BJ (cell line): ENCODE results near the gene PEF1. TPM values are rescaled to one million over a fixed set of nuclear protein-coding genes. Genes with fewer than 3 reads are reported as not detected.

ENCODE experiments used
- CTCF ChIA-PET: fragments of 350-600 bp; formaldehyde crosslinking; extraction: SDS; loops from one replicate; lab custom pipeline; 2021; ENCODE audit warnings: antibody characterized with exemption, inconsistent platforms; lab: Yijun Ruan, JAX
- POLR2A ChIA-PET: fragments of 300-600 bp; sonication (Branson Sonifier 250); formaldehyde crosslinking; extraction: SDS; loops from one replicate; lab custom pipeline; 2021; ENCODE audit warnings: antibody characterized with exemption; lab: Charles Lee
- DNase-seq: peaks from one replicate; pipeline ENCODE4 v3.0.0-alpha.2; 2011; ENCODE audit warnings: low read depth
- H3K27me3 ChIP-seq: 2 replicates; pipeline ENCODE4 v1.6.0; 2011; ENCODE audit warnings: low read length; ENCODE audit not compliant: control insufficient read depth, insufficient read depth
- H3K36me3 ChIP-seq: 2 replicates; pipeline ENCODE4 v1.5.1; 2011; ENCODE audit warnings: low read length; ENCODE audit not compliant: control insufficient read depth, insufficient read depth
- H3K4me3 ChIP-seq: 2 replicates; pipeline ENCODE4 v1.5.1; 2011; ENCODE audit warnings: low read depth, mild to moderate bottlenecking, control low read depth, low read length
- polyA plus RNA-seq: library from polyadenylated mRNA; depleted of rRNA; stranded (reverse); fragments of >200 nt; gene quantifications from 2 replicates; pipeline ENCODE4 v1.2.3, GENCODE V29; 2011
- TF ChIP-seq, protein P1 (sequence below): IDR thresholded peaks from 2 replicates; pipeline ENCODE4 v1.5.1; 2011; ENCODE audit warnings: low read depth, mild to moderate bottlenecking, control low read depth, inconsistent platforms, low read length, moderate library complexity; ENCODE audit not compliant: insufficient read depth

Gene PEF1
- polyA plus RNA-seq, 1 experiment, result 145 TPM

DNA sequence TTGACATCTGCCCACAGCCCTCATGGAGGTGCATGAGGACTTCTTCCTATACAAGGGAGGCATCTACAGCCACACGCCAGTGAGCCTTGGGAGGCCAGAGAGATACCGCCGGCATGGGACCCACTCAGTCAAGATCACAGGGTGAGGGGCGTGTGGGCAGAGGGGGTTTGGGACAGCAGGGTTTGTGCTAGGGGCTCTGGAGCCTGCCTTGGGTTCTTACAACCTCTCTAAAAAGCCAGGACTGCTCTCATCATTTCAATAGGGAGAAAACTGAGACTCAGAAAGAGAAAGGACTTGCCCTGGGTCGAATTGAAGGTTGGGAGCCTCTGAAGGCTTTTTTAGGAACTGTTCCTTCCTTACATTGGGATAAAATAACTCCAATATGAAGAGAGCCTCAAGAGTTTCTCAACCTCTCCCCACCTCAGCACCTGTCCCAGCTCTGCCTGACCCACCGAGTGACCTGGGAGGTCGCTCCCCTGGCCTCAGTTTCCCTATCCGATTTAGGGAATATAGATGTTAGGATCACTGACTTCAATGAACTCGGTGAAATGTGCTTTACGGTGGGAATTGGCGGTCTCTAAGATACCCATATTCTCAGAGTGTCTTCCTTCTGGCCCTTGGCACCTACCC, 58.8 kb downstream of the PEF1 start:
- H3K36me3 ChIP-seq, result peaks cover 12% of the 10 kb centered on the region
- TF ChIP-seq, protein P1, sequence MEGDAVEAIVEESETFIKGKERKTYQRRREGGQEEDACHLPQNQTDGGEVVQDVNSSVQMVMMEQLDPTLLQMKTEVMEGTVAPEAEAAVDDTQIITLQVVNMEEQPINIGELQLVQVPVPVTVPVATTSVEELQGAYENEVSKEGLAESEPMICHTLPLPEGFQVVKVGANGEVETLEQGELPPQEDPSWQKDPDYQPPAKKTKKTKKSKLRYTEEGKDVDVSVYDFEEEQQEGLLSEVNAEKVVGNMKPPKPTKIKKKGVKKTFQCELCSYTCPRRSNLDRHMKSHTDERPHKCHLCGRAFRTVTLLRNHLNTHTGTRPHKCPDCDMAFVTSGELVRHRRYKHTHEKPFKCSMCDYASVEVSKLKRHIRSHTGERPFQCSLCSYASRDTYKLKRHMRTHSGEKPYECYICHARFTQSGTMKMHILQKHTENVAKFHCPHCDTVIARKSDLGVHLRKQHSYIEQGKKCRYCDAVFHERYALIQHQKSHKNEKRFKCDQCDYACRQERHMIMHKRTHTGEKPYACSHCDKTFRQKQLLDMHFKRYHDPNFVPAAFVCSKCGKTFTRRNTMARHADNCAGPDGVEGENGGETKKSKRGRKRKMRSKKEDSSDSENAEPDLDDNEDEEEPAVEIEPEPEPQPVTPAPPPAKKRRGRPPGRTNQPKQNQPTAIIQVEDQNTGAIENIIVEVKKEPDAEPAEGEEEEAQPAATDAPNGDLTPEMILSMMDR, result no peak
- DNase-seq, result no peak
- POLR2A ChIA-PET, result no interaction called here
- CTCF ChIA-PET, result interaction anchor here (1.1 to 19.4 kb wide), 3 partner anchors 8 to 191 kb away, joined by 3 to 366 read pairs (median 3); partner anchors contain the start of gene TINAGL1
- H3K27me3 ChIP-seq, result no peaks in the 10 kb centered on the region
- H3K4me3 ChIP-seq, result no peak overlapping the region

DNA sequence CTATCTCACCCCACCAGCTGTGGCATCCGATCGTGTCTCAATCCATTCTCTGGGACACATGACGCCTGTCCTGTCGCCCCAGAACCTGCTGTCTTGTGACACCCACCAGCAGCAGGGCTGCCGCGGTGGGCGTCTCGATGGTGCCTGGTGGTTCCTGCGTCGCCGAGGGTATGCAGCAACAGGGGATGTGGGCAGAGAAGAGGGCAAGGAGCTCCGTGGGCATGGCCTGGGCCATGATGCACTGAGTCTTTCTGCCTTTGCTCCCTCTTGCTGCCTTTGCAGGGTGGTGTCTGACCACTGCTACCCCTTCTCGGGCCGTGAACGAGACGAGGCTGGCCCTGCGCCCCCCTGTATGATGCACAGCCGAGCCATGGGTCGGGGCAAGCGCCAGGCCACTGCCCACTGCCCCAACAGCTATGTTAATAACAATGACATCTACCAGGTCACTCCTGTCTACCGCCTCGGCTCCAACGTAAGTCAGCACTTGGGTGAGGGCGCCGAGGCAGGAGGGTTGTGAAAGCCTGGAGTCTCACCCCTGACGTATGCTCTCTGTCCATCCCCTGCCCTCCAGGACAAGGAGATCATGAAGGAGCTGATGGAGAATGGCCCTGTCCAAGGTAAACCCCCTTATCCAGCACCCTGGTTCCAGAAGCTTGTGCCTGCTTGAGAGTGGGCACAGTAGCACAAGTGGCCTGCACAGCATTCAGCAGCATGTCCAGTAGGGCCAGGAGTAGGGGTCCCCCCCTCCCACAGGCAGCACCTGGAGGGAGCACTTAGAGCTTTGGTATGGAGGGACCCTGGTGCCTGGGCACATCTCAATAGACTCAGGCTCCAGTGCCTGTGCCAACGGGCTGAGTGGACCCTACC, 59.6 kb downstream of the PEF1 start:
- POLR2A ChIA-PET, result no interaction called here

GRCh38 chr1:31583995-31584868, 60.4 kb downstream of the PEF1 start:
- no peak for DNase-seq
- H3K4me3 ChIP-seq, result no peak overlapping the region
- TF ChIP-seq, protein P1, result no peak
- H3K27me3 ChIP-seq, result no peaks in the 10 kb centered on the region
- POLR2A ChIA-PET, result no interaction called here
- CTCF ChIA-PET, result interaction anchor here (0.9 to 19.4 kb wide), 5 partner anchors 9 to 190 kb away, joined by 3 to 366 read pairs (median 3); partner anchors contain the start of gene TINAGL1
- H3K36me3 ChIP-seq, result peaks cover 12% of the 10 kb centered on the region

More for the DNA sequence above, 59.6 kb downstream of the PEF1 start:
- CTCF ChIA-PET, result interaction anchor here (0.9 to 19.4 kb wide), 4 partner anchors 9 to 191 kb away, joined by 3 to 366 read pairs (median 4); partner anchors contain the start of gene TINAGL1
- no peak for DNase-seq
- Histone ChIP-seq H3K27me3 (no peaks in the 10 kb centered on the region), H3K4me3 (no peak overlapping the region), H3K36me3 (peaks cover 12% of the 10 kb centered on the region)
- TF ChIP-seq, protein P1, result no peak

DNA sequence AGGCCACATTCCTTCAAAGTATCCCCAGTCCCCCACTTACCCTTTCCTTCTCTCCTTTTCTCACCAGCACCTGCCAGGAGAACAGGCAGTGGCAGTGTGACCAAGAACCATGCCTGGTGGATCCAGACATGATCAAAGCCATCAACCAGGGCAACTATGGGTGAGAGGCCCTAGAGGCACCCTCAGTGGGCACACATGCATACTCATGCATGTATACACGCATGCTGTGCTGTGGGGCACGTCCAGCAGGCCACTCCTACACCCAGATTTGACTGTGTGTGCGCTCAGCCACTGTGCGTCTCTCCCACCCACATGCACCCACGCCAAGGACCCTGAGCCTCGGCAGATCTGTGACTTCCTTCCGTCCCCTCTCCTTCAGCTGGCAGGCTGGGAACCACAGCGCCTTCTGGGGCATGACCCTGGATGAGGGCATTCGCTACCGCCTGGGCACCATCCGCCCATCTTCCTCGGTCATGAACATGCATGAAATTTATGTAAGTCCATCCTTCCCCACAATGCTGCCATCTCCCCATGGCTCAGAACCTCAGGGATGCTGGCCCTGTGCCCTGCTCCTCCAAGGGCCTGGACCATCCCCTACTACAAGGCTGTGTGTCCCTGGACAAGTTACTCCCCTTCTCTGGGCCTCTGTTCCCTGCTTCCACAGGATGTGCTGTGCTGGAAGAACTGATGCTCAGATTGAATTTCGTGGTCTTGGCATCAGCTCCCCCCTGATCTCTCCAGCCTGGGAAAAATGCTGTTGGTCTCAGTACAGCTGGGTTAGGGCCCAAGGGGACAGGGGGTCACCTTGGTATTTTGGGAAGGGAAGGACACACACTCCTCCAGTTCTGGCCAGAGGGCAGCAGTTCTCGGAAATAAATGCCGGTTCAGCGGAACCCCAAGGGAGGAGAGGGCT, 61.3 kb downstream of the PEF1 start:
- CTCF ChIA-PET, result interaction anchor here (0.9 to 19.4 kb wide), 3 partner anchors 10 to 132 kb away, joined by 3 to 366 read pairs (median 4); partner anchors contain the start of gene TINAGL1
- TF ChIP-seq, protein P1, result no peak
- POLR2A ChIA-PET, result no interaction called here
- H3K27me3 ChIP-seq, result no peaks in the 10 kb centered on the region
- DNase-seq, result no peak
- peaks cover 12% of the 10 kb centered on the region for H3K36me3 ChIP-seq
- H3K4me3 ChIP-seq, result no peak overlapping the region
